ENCODE results near the gene ADGRB3. TPM values are rescaled to one million over a fixed set of nuclear protein-coding genes. Genes with fewer than 3 reads are reported as not detected.

Gene ADGRB3
- total and polyA plus RNA-seq, 8 donors = 0.19 to 16.0 (median 0.61) TPM; not detected in 1

- Histone ChIP-seq H3K27me3 (no peaks in the 10 kb centered on the region), H3K27ac (no peak overlapping the region), H3K4me3 (no peak overlapping the region), H3K4me1 (no peaks in the 10 kb centered on the region), H3K9me3 (peaks cover 0 to 5% (median 2%) of the 10 kb centered on the region in 4 donors), H3K36me3 (no peaks in the 10 kb centered on the region)
- TF ChIP-seq POLR2AphosphoS5 (IDR thresholded peaks at IDR 0.05) (no peak), POLR2A (IDR thresholded peaks at IDR 0.05) (no peak), EP300 (IDR thresholded peaks at IDR 0.05) (no peak)
- TF ChIP-seq, protein P1, sequence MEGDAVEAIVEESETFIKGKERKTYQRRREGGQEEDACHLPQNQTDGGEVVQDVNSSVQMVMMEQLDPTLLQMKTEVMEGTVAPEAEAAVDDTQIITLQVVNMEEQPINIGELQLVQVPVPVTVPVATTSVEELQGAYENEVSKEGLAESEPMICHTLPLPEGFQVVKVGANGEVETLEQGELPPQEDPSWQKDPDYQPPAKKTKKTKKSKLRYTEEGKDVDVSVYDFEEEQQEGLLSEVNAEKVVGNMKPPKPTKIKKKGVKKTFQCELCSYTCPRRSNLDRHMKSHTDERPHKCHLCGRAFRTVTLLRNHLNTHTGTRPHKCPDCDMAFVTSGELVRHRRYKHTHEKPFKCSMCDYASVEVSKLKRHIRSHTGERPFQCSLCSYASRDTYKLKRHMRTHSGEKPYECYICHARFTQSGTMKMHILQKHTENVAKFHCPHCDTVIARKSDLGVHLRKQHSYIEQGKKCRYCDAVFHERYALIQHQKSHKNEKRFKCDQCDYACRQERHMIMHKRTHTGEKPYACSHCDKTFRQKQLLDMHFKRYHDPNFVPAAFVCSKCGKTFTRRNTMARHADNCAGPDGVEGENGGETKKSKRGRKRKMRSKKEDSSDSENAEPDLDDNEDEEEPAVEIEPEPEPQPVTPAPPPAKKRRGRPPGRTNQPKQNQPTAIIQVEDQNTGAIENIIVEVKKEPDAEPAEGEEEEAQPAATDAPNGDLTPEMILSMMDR (IDR thresholded peaks at IDR 0.05) = no peak
- WGBS, 5 donors = 28 to 63% (median 45%) methylated on average over 3 of the region's 3 CpGs
- no peak for DNase-seq
- intact Hi-C loops (cut with DNase I; ENCODE audit: low total_unique reads) = no loop called here
Observed at GRCh38 chr6:69185276-69185675, 550.2 kb downstream of the ADGRB3 start.

- DNase-seq = peak in 1 of 2 donors; percentile 25
- H3K4me1 ChIP-seq = no peaks in the 10 kb centered on the region
- TF ChIP-seq POLR2AphosphoS5 (IDR thresholded peaks at IDR 0.05) (no peak), EP300 (IDR thresholded peaks at IDR 0.05) (no peak), POLR2A (IDR thresholded peaks at IDR 0.05) (no peak)
- TF ChIP-seq, protein P1 (IDR thresholded peaks at IDR 0.05) = no peak
- H3K27me3 ChIP-seq = no peaks in the 10 kb centered on the region
- WGBS, 5 donors = 14 to 32% (median 21%) methylated on average over 2 of the region's 2 CpGs
- intact Hi-C loops (cut with DNase I; ENCODE audit: low total_unique reads) = no loop called here
- H3K4me3 ChIP-seq = no peak overlapping the region
- peaks cover 0 to 2% (median under 1%) of the 10 kb centered on the region in 4 donors for H3K9me3 ChIP-seq
- H3K36me3 ChIP-seq = no peaks in the 10 kb centered on the region
- no peak overlapping the region for H3K27ac ChIP-seq
Observed at GRCh38 chr6:69202768-69203167, 567.7 kb downstream of the ADGRB3 start.

GRCh38 chr6:69216127-69216526 is 581.0 kb downstream of the ADGRB3 start:
- H3K9me3 ChIP-seq = no peaks in the 10 kb centered on the region
- TF ChIP-seq POLR2AphosphoS5 (IDR thresholded peaks at IDR 0.05) = no peak
- no peak for TF ChIP-seq EP300 (IDR thresholded peaks at IDR 0.05)
- TF ChIP-seq, protein P1 (IDR thresholded peaks at IDR 0.05) = no peak
- TF ChIP-seq POLR2A (IDR thresholded peaks at IDR 0.05) = no peak
- intact Hi-C loops (cut with DNase I; ENCODE audit: low total_unique reads) = no loop called here
- DNase-seq = no peak
- H3K27ac ChIP-seq = no peak overlapping the region
- no peaks in the 10 kb centered on the region for H3K4me1 ChIP-seq
- H3K27me3 ChIP-seq = no peaks in the 10 kb centered on the region
- no peak overlapping the region for H3K4me3 ChIP-seq
- no peaks in the 10 kb centered on the region for H3K36me3 ChIP-seq
- WGBS, 5 donors = 29 to 63% (median 44%) methylated on average over 1 of the region's 1 CpG

GRCh38 chr6:69217343-69217742 is 582.3 kb downstream of the ADGRB3 start:
- no peaks in the 10 kb centered on the region for H3K36me3 ChIP-seq
- no peaks in the 10 kb centered on the region for H3K9me3 ChIP-seq
- no peak overlapping the region for H3K4me3 ChIP-seq
- no peaks in the 10 kb centered on the region for H3K27me3 ChIP-seq
- WGBS, 5 donors = 62 to 88% (median 75%) methylated on average over 2 of the region's 2 CpGs
- no peak for DNase-seq
- no peak overlapping the region for H3K27ac ChIP-seq
- no peaks in the 10 kb centered on the region for H3K4me1 ChIP-seq
- intact Hi-C loops (cut with DNase I; ENCODE audit: low total_unique reads) = no loop called here
- TF ChIP-seq POLR2AphosphoS5 (IDR thresholded peaks at IDR 0.05) (no peak), POLR2A (IDR thresholded peaks at IDR 0.05) (no peak), EP300 (IDR thresholded peaks at IDR 0.05) (no peak)
- TF ChIP-seq, protein P1 (IDR thresholded peaks at IDR 0.05) = no peak
